ENCODE data around the gene MED27.

MED27 gene

GRCh38 chr9:132008855-132009812 lies 70.5 kb downstream of the MED27 start:
- in situ Hi-C loops (cut with HindIII; ENCODE audit: low sequenced_read_pairs): no loop called here
- DNase-seq (ENCODE audit: low read depth): no peak
- TF ChIP-seq, protein P1, sequence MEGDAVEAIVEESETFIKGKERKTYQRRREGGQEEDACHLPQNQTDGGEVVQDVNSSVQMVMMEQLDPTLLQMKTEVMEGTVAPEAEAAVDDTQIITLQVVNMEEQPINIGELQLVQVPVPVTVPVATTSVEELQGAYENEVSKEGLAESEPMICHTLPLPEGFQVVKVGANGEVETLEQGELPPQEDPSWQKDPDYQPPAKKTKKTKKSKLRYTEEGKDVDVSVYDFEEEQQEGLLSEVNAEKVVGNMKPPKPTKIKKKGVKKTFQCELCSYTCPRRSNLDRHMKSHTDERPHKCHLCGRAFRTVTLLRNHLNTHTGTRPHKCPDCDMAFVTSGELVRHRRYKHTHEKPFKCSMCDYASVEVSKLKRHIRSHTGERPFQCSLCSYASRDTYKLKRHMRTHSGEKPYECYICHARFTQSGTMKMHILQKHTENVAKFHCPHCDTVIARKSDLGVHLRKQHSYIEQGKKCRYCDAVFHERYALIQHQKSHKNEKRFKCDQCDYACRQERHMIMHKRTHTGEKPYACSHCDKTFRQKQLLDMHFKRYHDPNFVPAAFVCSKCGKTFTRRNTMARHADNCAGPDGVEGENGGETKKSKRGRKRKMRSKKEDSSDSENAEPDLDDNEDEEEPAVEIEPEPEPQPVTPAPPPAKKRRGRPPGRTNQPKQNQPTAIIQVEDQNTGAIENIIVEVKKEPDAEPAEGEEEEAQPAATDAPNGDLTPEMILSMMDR (IDR thresholded peaks at IDR 0.05; ENCODE audit: low read depth, low read length, missing control alignments): no peak
- H3K4me3 ChIP-seq (ENCODE audit: low read depth, low read length): no peak overlapping the region

DNA sequence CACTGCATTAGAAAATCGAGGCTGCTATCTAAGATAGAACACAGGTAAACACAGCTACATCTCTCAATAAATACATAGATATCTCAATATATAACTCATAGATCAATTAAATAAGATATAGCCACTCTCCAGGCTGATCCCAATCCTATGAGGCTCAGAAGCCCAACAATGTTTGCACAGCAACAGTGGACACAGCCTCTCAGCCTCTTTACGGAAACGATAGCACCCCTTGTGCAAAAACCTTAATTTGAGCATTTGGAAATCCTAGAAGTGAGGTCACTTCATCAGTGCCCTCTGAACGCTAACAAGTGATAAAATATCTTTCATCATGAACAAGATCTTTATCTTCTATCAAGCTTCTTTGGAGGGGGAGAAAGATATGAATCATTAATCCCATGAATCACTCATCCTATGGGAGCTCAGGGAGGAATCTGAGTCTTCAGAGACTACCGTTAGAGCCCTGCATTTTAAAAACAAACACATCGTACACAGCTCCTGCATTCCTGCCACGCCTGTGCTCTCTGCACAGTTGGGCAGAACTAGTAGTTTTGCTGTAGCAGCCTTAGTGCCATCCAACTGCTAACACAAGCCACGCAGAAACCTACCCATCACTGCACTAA lies 71.4 kb downstream of the MED27 start:
- in situ Hi-C loops (cut with HindIII; ENCODE audit: low sequenced_read_pairs): no loop called here
- no peak for DNase-seq (ENCODE audit: low read depth)
- no peak overlapping the region for H3K4me3 ChIP-seq (ENCODE audit: low read depth, low read length)
- TF ChIP-seq, protein P1 (IDR thresholded peaks at IDR 0.05; ENCODE audit: low read depth, low read length, missing control alignments): no peak

DNA sequence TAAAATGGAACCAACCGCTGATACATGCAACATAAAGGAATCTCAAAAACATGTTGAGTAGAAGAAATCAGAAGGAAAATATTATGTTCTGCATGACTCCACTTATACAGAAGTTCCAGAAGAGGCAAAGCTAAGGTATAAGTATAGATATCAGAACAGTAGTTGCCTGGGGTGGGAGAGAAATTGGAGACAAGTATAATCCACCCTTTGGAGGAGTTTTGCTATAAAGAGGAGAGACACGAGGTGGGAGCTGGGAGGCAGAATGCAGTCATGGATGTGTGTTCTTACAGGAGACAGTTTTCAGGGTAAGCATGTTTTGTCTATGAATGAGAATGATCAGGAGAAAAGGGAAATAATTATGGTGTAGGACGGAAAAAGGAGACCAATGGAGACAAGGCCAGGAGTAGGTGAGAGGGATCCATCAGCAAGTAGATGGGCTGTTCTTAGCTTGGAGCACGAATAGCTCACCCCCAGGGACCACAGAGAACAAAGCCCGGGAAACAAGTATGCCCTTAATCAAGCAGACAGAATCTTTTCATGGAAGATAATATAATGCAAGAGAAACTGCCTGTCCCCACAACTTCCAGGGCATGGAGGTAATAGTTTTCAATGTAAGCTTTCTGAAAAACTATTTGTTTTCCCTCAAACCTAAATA lies 72.2 kb downstream of the MED27 start:
- DNase-seq (ENCODE audit: low read depth): no peak
- in situ Hi-C loops (cut with HindIII; ENCODE audit: low sequenced_read_pairs): no loop called here
- no peak overlapping the region for H3K4me3 ChIP-seq (ENCODE audit: low read depth, low read length)
- TF ChIP-seq, protein P1 (IDR thresholded peaks at IDR 0.05; ENCODE audit: low read depth, low read length, missing control alignments): no peak

- no peak for DNase-seq (ENCODE audit: low read depth)
- TF ChIP-seq, protein P1 (IDR thresholded peaks at IDR 0.05; ENCODE audit: low read depth, low read length, missing control alignments): no peak
- in situ Hi-C loops (cut with HindIII; ENCODE audit: low sequenced_read_pairs): no loop called here
- no peak overlapping the region for H3K4me3 ChIP-seq (ENCODE audit: low read depth, low read length)
Observed at GRCh38 chr9:132006677-132007370, 72.8 kb downstream of the MED27 start.

- TF ChIP-seq, protein P1 (IDR thresholded peaks at IDR 0.05; ENCODE audit: low read depth, low read length, missing control alignments): no peak
- DNase-seq (ENCODE audit: low read depth): no peak
- in situ Hi-C loops (cut with HindIII; ENCODE audit: low sequenced_read_pairs): no loop called here
- H3K4me3 ChIP-seq (ENCODE audit: low read depth, low read length): no peak overlapping the region
Observed at GRCh38 chr9:132005899-132006298, 73.8 kb downstream of the MED27 start.

DNA sequence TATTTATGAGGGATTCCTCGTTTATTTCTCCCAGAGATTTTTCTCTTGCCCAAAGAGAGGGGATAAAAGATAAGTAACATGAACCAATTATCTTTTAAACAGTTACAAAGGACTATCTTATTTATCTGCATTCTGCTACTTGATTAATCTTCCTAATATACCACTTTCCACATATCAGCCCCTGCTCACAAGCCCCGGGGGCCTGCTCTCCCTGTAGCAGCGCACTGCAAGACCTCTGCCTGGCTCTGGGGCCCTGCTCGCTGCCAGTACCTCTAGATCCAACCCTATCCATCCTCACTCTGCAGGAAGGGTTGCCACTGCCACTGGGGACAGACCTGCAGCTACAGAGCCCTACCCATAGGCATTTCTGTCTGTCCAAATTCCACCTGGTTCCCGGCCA lies 75.3 kb downstream of the MED27 start:
- no peak for DNase-seq (ENCODE audit: low read depth)
- TF ChIP-seq, protein P1 (IDR thresholded peaks at IDR 0.05; ENCODE audit: low read depth, low read length, missing control alignments): no peak
- no peak overlapping the region for H3K4me3 ChIP-seq (ENCODE audit: low read depth, low read length)
- in situ Hi-C loops (cut with HindIII; ENCODE audit: low sequenced_read_pairs): no loop called here
